DMS53 treated with DMSO at 0.1 percent for 48 hours (cell line): ENCODE results near the gene CYB561D1.

ENCODE experiments used
- DNase-seq: peaks from one replicate; lab custom pipeline; 2025; ENCODE audit not compliant: unreplicated experiment; lab: John Stamatoyannopoulos, UW

Gene CYB561D1

GRCh38 chr1:109499661-109500536 lies 6.0 kb downstream of the CYB561D1 start:
- no peak for DNase-seq

- DNase-seq, result no peak
Measured at GRCh38 chr1:109500941-109501381, 7.1 kb downstream of the CYB561D1 start.

- DNase-seq, result no peak
Measured at GRCh38 chr1:109501644-109502363, 7.9 kb downstream of the CYB561D1 start.

DNA sequence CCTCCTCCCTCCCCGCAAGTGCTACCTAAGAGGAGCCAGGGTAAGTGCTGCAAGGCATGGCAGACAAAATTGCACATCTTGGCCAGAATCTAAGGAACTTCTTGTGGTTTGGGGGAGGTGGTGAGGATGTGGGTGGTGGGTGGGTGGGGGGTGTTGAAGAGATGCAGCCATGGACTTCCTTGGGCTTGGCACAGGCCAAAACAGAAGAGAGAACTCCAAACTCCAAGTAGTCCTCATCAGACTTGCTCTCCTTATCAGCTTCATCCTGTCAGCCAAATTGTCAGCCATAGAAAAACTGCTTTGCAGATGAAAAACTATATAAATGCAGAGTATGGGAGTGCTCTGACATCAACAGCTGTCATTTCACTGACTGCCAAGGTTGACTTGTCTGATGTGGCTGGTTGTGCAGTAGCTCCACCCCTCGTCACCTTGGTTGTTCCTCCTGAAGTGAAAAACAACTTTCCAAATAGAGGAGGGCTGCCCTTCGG lies 8.5 kb downstream of the CYB561D1 start:
- no peak for DNase-seq

- no peak for DNase-seq
Measured at GRCh38 chr1:109503935-109504334, 10.0 kb downstream of the CYB561D1 start.

GRCh38 chr1:109504974-109505373 lies 11.1 kb downstream of the CYB561D1 start:
- no peak for DNase-seq

GRCh38 chr1:109508001-109508872 lies 14.3 kb downstream of the CYB561D1 start:
- DNase-seq, result no peak

DNA sequence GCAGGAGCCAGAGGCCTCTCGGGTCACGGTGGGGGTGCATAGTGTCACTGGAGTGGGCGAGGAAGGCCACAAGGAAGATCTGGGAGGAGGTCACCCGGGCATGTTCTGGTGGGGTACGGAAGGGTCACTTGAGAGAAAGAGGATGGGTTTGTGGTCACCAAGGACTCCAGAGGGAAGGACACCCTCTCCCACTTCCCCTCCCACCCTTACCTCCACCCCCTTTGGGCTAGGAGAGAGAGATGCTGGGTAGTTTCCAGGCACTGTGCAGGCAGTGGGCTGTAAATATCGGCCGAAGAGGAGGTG lies 14.9 kb downstream of the CYB561D1 start:
- DNase-seq, result no peak

GRCh38 chr1:109509176-109510134 lies 15.6 kb downstream of the CYB561D1 start, which contains the start of gene AMIGO1:
TSS of gene AMIGO1 (minus strand) at chr1:109509727. CDS start at chr1:109508912, 815 bp downstream.
- peak; percentile 25 for DNase-seq

DNA sequence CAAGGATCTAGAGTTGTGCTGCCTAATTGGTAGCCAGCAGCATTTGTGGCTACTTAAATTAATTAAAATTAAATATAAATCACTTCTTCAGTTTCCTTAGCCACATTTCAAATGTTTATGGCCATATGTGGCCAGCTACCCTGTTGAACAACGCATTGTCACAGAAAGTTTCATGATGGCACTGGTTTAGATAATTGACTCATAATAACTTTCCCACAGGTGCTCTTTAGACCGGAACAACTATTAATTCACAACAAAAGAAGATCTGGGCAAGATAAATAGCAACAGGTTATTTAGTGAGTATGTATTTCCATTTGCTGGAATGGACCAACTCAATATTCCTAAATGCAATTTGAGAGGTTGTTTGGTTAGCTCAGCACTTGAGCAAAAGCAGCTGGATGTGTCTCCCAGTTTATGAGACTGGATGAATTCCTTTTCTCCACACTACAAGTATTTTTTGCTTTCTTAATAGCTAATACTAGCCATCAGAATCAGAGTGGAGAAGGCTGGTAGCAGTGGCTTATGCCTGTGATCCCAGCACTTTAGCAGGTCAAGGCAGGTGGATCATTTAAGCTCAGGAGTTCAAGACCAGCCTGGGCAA lies 19.3 kb downstream of the CYB561D1 start:
- DNase-seq, result no peak

DNA sequence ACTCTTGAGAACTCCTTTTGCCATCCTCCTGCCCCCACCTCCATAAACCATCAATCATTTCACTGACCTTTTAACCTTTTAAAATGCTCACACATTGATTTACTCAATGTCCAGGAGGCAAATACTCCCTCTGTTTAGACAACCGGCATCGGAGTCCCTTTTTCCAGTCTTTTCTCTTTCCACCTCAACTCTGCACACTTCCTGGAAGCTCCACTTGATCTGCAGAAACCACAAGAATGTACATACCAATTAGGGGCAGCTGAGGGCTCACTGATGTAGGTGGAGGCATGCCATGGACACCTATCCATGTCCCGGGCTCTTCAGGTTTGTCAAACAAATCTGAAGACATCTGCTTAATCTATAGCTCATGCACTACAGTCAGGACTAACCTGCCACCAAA lies 21.0 kb downstream of the CYB561D1 start:
- no peak for DNase-seq

DNA sequence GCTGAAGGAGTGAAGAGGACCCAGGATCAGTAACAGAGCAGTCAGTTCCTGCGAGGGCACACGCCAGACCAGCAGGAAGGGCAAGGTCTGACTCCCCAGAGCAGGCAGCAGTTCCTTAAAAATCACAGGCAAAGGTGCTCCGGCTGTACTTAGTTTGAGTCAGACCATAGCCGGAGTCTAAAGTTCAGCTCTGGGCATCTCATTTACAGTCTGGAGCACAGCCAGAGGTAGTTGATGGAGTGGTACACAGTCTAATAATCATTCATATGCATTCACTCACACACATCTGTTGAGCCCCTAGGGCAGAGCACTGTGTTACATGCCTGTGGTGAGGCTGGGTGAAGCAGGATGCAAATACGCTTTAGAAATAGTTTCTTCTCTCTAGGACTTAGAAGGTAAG lies 23.0 kb downstream of the CYB561D1 start:
- no peak for DNase-seq

DNA sequence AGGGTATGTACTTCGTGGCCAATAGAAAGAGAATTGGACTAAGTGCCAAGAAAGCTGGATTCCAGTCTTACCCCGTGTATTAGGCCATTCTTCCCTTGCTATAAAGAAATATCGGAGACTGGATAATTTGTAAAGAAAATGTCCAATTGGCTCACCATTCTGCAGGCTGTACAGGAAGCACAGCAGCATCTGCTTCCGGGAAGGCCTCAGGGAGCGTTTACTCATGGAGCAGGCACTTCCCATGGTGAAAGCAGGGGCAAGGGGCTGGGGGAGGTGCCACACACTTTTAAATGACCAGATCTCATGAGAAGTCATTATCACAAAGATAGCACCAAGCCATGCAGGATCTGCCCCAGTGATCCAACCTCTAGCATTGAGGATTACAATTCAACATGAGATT lies 23.4 kb downstream of the CYB561D1 start:
- DNase-seq, result no peak

DNA sequence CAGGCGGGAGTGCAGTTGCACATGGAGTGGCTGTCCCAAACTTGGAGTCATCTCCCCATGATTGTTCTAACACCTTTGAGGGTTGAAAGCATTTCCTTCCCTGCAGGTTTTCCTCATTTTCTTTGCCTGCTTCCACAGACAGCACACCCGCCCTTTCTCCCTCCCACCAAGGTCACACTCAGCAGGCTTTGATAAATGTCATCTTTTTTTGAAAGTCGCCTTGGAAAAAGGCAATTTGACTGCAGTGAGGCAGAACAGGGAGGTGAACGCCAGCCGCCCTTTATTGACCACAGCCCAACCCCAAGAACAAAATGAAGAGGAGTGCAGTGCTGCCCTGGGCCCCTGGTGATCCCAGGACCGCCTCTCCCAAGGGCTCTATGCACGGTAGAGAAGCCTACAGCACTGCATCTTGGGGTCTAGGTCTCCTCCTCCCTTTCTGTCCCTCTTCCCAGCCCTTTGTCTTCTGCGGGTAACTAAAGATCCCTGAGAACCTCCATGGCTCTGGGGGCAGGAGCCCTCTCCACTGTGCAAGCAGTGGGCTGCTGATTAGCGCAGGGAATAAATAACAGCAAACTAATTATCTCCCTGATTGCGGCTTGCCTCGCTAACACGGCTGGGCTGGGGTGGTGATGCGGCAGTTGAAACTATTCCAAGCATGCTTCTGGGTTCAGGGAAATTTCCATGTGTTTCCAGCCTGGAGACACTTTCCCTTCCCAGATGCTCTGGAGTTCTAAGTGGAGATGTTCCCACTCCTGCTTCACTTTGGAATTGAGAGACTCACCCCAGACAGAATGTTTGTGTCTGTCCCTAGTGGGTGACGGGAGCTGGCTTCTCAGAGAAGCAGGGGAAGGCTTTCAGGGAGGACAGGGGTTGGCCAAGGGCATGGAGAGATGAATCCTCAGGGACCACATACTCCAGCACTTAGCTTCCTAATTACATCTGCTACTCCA lies 27.4 kb downstream of the CYB561D1 start:
- DNase-seq, result no peak

DNA sequence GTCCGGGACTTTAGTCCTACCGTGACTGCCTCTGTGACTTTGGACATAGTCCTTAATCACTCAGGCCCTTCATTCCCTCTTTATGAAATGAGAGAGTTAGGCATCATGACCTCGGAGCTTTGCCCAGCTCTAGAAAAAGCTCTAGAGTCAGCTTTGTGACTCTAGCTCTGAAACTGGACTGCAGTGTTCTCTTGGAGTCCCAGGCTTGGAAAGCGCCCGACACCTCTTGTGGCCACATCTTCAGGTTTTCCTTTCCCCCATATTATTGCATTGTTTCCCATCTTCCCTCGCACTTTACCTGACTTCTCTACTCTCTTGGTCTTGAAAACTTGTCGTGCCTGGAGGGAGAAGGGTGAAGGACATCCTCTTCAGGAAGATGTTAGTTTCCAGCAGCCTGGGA lies 28.1 kb downstream of the CYB561D1 start:
- DNase-seq, result no peak

DNA sequence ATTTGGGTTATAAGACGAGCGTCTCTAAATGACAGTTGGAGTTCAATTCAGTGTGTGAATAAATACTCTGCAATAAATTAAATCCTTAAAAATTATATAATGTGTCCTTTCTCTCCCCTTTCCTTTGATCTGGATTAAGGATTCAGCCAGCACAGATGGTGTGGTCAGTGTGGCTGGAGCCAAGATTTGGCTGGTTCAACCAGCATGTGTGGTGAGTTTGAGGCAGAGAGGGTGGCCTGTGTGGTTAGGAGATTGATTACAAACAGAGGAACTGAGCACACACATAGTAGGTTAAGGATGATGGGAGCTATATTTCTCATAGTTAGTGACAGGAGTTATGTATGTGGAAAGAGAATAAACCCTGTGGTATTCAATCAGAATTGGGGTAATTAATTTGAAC lies 29.8 kb downstream of the CYB561D1 start:
- no peak for DNase-seq

DNA sequence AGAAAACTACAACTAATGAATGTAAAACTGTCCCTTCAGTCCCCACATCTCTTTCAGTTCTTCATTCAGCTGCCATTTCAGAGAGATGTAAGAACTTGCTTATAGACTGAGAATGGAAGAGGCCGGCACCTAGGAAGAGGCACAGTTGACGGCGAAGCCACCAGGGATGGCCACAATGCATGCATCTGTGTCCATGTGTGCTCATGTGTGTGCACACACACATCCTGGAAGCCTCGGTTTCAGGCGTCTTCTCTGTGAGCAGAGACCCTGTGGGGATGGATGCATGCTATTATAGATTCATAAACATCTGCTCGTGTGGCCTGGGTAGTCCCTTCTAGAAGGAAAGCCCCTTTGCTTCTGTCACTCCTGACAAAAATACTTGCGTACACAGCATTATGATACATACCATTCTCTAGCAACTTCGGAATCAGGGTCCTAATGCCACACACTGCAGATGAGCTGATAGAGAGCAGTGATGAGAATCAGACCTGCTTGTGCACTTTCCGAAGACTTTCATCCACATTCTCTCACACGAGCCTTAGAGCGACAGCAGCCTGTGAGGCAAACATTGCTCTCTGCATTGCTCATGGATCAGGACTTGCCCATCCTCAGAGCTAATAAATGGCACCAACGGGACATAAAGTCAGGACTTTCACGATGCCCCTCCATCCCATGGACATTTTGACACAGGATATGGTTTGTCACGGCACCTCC lies 33.4 kb downstream of the CYB561D1 start:
- no peak for DNase-seq
